Fibroblast of villous mesenchyme (primary cell): ENCODE data around the gene TASL. TPM values are rescaled to one million over a fixed set of nuclear protein-coding genes. Genes with fewer than 3 reads are reported as not detected.

ENCODE experiments used
- DNase-seq: peaks from one replicate; pipeline ENCODE4 v3.0.0-alpha.2; 2010; ENCODE audit warnings: low read depth
- H3K4me3 ChIP-seq: 2 replicates; pipeline ENCODE4 v1.5.1; 2011; ENCODE audit warnings: low read depth, mild to moderate bottlenecking, low read length
- total RNA-seq: library from RNA; depleted of rRNA; stranded (reverse); fragments of >200 nt; gene quantifications from 2 replicates; pipeline ENCODE4 v1.2.3, GENCODE V29; 2012
- TF ChIP-seq, protein P1 (sequence below): IDR thresholded peaks from 2 replicates; pipeline ENCODE4 v1.5.1; 2012; ENCODE audit warnings: low read depth, mild to moderate bottlenecking, low read length; ENCODE audit not compliant: insufficient read depth

The TASL gene
- total RNA-seq, 1 donor = not detected

DNA sequence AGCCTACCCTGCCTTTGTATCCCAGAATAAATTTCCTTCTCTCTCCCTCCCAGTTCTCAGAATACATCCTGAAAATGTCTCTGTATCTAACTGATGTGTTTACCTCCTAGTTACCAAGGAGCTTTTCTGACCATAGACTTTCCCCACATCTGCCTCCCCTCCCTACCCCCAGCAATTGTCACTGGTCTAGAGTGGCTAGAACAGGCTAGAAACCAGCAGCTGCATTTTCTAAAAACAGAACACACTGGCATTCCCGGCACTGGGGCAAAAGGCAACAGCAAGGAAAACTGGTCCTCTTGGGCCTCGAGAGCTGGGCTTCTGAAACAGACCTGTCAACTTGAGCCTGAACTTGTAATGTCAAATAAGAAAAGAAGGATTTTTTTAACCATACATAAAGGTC lies 16.4 kb downstream of the TASL start:
- no peak for DNase-seq
- TF ChIP-seq, protein P1, sequence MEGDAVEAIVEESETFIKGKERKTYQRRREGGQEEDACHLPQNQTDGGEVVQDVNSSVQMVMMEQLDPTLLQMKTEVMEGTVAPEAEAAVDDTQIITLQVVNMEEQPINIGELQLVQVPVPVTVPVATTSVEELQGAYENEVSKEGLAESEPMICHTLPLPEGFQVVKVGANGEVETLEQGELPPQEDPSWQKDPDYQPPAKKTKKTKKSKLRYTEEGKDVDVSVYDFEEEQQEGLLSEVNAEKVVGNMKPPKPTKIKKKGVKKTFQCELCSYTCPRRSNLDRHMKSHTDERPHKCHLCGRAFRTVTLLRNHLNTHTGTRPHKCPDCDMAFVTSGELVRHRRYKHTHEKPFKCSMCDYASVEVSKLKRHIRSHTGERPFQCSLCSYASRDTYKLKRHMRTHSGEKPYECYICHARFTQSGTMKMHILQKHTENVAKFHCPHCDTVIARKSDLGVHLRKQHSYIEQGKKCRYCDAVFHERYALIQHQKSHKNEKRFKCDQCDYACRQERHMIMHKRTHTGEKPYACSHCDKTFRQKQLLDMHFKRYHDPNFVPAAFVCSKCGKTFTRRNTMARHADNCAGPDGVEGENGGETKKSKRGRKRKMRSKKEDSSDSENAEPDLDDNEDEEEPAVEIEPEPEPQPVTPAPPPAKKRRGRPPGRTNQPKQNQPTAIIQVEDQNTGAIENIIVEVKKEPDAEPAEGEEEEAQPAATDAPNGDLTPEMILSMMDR = no peak
- no peak overlapping the region for H3K4me3 ChIP-seq

DNA sequence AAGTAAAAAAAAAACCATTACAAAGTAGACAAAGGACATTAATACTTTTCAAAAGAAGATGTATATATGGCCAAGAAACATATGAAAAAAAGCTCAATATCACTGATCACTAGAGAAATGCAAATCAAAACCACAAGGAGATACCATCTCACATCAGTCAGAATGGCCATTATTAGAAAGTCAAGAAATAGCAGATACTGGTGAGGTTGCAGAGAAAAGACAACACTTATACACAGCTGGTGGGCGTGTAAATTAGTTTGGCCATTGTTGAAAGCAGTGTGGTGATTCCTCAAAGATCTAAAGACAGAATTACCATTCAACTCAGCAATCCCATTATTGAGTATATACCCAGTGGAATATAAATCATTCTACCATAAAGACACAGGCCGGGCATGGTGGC lies 39.3 kb downstream of the TASL start:
- TF ChIP-seq, protein P1 = no peak
- DNase-seq = no peak
- no peak overlapping the region for H3K4me3 ChIP-seq

DNA sequence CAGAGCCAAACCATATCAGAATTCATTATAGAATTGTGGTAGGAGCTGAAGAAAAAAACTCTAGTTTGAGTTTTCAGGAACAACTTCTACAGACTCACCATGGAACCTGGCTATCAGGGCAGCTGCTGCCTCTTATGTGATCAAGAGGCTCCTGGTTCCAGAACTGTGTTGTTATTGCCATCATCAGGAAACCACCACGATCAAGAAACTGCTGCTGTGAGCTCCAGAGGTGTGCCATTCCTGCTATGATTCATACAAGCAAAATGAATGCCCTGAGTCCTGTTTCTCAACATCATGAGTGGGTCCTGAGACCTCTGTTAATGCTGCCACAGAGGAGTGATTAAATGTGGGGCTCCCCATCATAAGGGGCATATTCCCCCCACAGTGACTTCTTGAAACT lies 43.7 kb downstream of the TASL start:
- no peak for DNase-seq
- TF ChIP-seq, protein P1 = no peak
- H3K4me3 ChIP-seq = no peak overlapping the region

DNA sequence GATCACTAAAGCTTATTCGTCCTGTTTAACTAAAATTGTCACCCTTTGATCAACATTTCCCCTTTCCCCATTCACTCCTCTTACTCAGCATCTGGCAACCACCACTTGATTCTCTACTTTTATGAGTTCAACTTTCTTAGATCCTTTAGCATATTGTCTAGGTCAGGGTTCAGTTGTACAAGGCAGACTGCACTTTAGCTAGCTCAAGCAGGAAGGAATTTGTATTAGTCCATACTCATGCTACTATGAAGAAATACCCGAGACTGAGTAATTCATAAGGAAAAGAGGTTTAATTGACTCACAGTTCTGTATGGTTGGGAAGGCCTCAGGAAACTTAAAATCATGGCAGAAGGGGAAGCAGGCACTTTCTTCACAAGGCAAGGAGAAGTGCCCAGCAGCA lies 44.3 kb downstream of the TASL start:
- H3K4me3 ChIP-seq = no peak overlapping the region
- TF ChIP-seq, protein P1 = no peak
- DNase-seq = peak; percentile 7

DNA sequence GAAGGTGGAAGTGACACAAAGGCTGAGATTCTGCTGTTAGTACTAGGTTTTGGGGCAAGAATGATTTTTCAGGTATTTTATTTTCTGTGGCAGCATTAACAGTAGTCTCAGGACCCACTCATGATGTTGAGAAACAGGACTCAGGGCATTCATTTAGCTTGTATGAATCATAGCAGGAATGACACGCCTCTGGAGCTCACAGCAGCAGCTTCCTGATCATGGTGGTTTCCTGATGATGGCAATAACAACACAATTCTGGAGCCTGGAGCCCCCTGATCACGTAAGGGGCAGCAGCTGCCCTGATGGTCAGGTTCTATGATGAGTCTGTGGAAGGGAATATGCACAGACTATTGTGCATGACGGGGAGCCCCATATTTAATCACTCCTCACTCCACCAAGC lies 47.0 kb downstream of the TASL start:
- H3K4me3 ChIP-seq = no peak overlapping the region
- DNase-seq = no peak
- TF ChIP-seq, protein P1 = no peak

DNA sequence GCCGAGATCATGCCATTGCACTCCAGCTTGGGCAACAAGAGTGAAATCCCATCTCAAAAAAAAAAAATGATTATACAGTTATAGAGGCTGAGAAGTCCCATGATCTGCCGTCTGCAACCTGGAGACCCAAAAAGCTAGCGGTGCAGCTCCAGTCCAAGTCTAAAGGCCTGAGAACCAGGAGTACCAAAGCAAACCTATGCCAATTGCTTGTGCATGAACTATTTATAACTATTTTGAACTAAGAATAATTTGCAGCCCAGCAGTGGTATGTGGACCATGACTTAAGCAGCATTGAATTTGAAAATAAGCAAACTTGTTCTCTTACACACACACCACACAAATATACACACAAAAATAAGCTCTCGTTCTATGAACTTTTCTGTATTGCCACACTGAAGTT lies 51.8 kb downstream of the TASL start:
- no peak for DNase-seq
- TF ChIP-seq, protein P1 = no peak
- H3K4me3 ChIP-seq = no peak overlapping the region

DNA sequence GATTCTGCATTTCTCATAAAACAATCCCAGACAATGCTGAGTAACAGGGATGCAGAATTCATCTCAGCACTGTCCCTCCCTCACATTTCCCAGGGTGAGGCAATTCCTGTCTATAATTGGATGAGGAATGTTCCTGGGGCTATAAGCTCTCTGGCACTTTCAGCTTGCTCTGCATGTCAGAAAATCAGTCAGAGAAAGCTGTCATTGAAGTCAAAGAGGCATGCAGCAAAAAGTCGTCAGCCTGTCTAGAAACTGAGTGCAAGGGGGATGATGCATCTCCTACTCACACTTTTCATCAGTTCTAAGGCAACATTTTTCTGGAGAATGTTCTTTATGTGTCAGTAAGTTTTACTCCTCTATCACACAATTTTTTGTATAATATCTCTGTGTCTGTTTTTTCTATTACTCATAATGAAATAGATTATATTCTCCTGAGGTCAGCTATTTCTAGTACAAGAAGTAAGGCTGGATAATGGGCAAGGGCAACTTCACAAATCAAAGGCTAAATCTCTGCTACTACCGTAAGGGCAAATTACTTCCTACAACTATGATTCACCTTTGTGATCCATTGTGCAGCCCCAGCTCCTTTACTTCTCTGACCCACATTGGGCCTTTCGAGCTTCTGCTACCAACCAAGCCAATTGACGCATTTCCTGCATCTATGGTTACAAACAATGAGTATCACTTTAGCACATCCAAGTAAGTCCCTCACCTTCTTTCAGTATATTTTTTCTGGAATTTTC lies 56.0 kb downstream of the TASL start:
- TF ChIP-seq, protein P1 = no peak
- peak; percentile 9 for DNase-seq
- H3K4me3 ChIP-seq = no peak overlapping the region
